Measurements from ENCODE around the gene RAD51B. TPM values are rescaled to one million over a fixed set of nuclear protein-coding genes. Genes with fewer than 3 reads are reported as not detected.
"Not testable (repeated sequence)": the region's sequence is repeated elsewhere in the genome, so short reads cannot be mapped to it uniquely, and the experiment has no call there.

Gene RAD51B
- total RNA-seq, 1 experiment from 2014 or later = 14.2 TPM

GRCh38 chr14:68695856-68696255 lies 876.3 kb downstream of the RAD51B start (continued):
- no peak for TF ChIP-seq ZMAT4 (CRISPR knock-in tag; IDR thresholded peaks at IDR 0.05)
- TF ChIP-seq ZNF232 (CRISPR knock-in tag; IDR thresholded peaks at IDR 0.05) = no peak
- TF ChIP-seq, protein P1, sequence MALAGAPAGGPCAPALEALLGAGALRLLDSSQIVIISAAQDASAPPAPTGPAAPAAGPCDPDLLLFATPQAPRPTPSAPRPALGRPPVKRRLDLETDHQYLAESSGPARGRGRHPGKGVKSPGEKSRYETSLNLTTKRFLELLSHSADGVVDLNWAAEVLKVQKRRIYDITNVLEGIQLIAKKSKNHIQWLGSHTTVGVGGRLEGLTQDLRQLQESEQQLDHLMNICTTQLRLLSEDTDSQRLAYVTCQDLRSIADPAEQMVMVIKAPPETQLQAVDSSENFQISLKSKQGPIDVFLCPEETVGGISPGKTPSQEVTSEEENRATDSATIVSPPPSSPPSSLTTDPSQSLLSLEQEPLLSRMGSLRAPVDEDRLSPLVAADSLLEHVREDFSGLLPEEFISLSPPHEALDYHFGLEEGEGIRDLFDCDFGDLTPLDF (CRISPR knock-in tag; IDR thresholded peaks at IDR 0.05) = no peak

- ATAC-seq (no peak), DNase-seq (ENCODE audit: low spot score) (no peak)
- POLR2A ChIA-PET = no interaction called here
- no peak overlapping the region for H3K27ac Mint-ChIP-seq
- TF ChIP-seq, protein P2, sequence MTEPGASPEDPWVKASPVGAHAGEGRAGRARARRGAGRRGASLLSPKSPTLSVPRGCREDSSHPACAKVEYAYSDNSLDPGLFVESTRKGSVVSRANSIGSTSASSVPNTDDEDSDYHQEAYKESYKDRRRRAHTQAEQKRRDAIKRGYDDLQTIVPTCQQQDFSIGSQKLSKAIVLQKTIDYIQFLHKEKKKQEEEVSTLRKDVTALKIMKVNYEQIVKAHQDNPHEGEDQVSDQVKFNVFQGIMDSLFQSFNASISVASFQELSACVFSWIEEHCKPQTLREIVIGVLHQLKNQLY (CRISPR knock-in tag; IDR thresholded peaks at IDR 0.05) = no peak
- H3K27me3 Mint-ChIP-seq (ENCODE audit: low read depth) = peaks cover 9% of the 10 kb centered on the region
- peaks cover 16% of the 10 kb centered on the region for H3K9me3 Mint-ChIP-seq
- H3K4me3 Mint-ChIP-seq = no peak overlapping the region
- CTCF ChIA-PET = no interaction called here
- peaks cover 9% of the 10 kb centered on the region; the same call in 1 of the 2 replicates for H3K36me3 Mint-ChIP-seq
- H3K4me1 Mint-ChIP-seq = peaks cover 10% of the 10 kb centered on the region
These were observed 876.7 kb downstream of the RAD51B start for GRCh38 chr14:68696266-68696665.

GRCh38 chr14:68696721-68697495 lies 877.3 kb downstream of the RAD51B start:
- ATAC-seq (no peak), DNase-seq (ENCODE audit: low spot score) (no peak)
- peaks cover 17% of the 10 kb centered on the region for H3K9me3 Mint-ChIP-seq
- POLR2A ChIA-PET = no interaction called here
- H3K4me3 Mint-ChIP-seq = no peak overlapping the region
- no peak overlapping the region for H3K27ac Mint-ChIP-seq
- peaks cover 8% of the 10 kb centered on the region for H3K27me3 Mint-ChIP-seq (ENCODE audit: low read depth)
- H3K4me1 Mint-ChIP-seq = peaks cover 4% of the 10 kb centered on the region
- peaks cover 10% of the 10 kb centered on the region; the same call in 1 of the 2 replicates for H3K36me3 Mint-ChIP-seq
- TF ChIP-seq PRDM15 (CRISPR knock-in tag; IDR thresholded peaks at IDR 0.05) = no peak
- TF ChIP-seq ATF3 (CRISPR knock-in tag; conservative IDR thresholded peaks at IDR 0.05) = no peak
- TF ChIP-seq, protein P3, sequence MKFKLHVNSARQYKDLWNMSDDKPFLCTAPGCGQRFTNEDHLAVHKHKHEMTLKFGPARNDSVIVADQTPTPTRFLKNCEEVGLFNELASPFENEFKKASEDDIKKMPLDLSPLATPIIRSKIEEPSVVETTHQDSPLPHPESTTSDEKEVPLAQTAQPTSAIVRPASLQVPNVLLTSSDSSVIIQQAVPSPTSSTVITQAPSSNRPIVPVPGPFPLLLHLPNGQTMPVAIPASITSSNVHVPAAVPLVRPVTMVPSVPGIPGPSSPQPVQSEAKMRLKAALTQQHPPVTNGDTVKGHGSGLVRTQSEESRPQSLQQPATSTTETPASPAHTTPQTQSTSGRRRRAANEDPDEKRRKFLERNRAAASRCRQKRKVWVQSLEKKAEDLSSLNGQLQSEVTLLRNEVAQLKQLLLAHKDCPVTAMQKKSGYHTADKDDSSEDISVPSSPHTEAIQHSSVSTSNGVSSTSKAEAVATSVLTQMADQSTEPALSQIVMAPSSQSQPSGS (CRISPR knock-in tag; IDR thresholded peaks at IDR 0.05; ENCODE audit: borderline replicate concordance, low read depth) = no peak
- TF ChIP-seq RELA (CRISPR knock-in tag; IDR thresholded peaks at IDR 0.05; ENCODE audit: borderline replicate concordance) = no peak
- no peak for TF ChIP-seq ARID4B (CRISPR knock-in tag; IDR thresholded peaks at IDR 0.05; ENCODE audit: borderline replicate concordance)
- CTCF ChIA-PET = no interaction called here

- peaks cover 17% of the 10 kb centered on the region for H3K9me3 Mint-ChIP-seq
- POLR2A ChIA-PET; ATAC-seq; CTCF ChIA-PET; H3K27ac Mint-ChIP-seq; H3K4me1 Mint-ChIP-seq; H3K4me3 Mint-ChIP-seq; H3K36me3 Mint-ChIP-seq; DNase-seq (ENCODE audit: low spot score); H3K27me3 Mint-ChIP-seq (ENCODE audit: low read depth): not testable (repeated sequence)
These were observed 879.2 kb downstream of the RAD51B start for GRCh38 chr14:68698773-68699172.
